HG03025 (cell line): ENCODE measurements around the gene CLN3.
"Not testable (repeated sequence)": the region's sequence is repeated elsewhere in the genome, so short reads cannot be mapped to it uniquely, and the experiment has no call there.

Experiments used
- ATAC-seq: cut with Tn5 transposase; IDR thresholded peaks from one replicate; pipeline ENCODE4 v1.9.1; 2021; ENCODE audit warnings: mild to moderate bottlenecking, moderate library complexity; ENCODE audit not compliant: unreplicated experiment, low FRiP score

The CLN3 gene

GRCh38 chr16:28491970-28492474, at the start of gene CLN3:
Gene CLN3 (minus strand): TSS chr16:28492074. CDS start chr16:28491759, 315 bp downstream.
- ATAC-seq = peak; percentile 74

- ATAC-seq = no peak
Measured at GRCh38 chr16:28540346-28540745, 48.5 kb upstream of the CLN3 start.

- ATAC-seq = no peak
Measured at GRCh38 chr16:28538733-28539596, 47.1 kb upstream of the CLN3 start, which contains the start of gene NUPR1. Gene NUPR1 (minus strand): TSS chr16:28538974. CDS start chr16:28538907, 67 bp downstream.

- no peak for ATAC-seq
Measured at GRCh38 chr16:28537964-28538732, 46.3 kb upstream of the CLN3 start.

- ATAC-seq = no peak
Measured at GRCh38 chr16:28537076-28537475, 45.2 kb upstream of the CLN3 start.

GRCh38 chr16:28534542-28535373, 42.9 kb upstream of the CLN3 start:
- ATAC-seq = no peak

GRCh38 chr16:28532940-28533647, 41.2 kb upstream of the CLN3 start:
- ATAC-seq = no peak

GRCh38 chr16:28531777-28532744, 40.2 kb upstream of the CLN3 start:
- no peak for ATAC-seq

GRCh38 chr16:28529124-28529523, 37.2 kb upstream of the CLN3 start:
- ATAC-seq = no peak

GRCh38 chr16:28528463-28528867, 36.6 kb upstream of the CLN3 start:
- ATAC-seq = no peak

- no peak for ATAC-seq
Measured at GRCh38 chr16:28527985-28528384, 36.1 kb upstream of the CLN3 start.

- ATAC-seq = not testable (repeated sequence)
Measured at GRCh38 chr16:28527100-28527785, 35.4 kb upstream of the CLN3 start.

GRCh38 chr16:28526201-28527099, 34.6 kb upstream of the CLN3 start:
- no peak for ATAC-seq

GRCh38 chr16:28524681-28525171, 32.9 kb upstream of the CLN3 start:
- ATAC-seq = no peak

GRCh38 chr16:28522792-28523191, 30.9 kb upstream of the CLN3 start:
- ATAC-seq = no peak

GRCh38 chr16:28521436-28521835, 29.6 kb upstream of the CLN3 start:
- ATAC-seq = no peak

- ATAC-seq = no peak
Measured at GRCh38 chr16:28520672-28521071, 28.8 kb upstream of the CLN3 start.
